HG02840 (cell line): ENCODE data around the gene RARRES2.
"Not testable (repeated sequence)": the region's sequence is repeated elsewhere in the genome, so short reads cannot be mapped to it uniquely, and the experiment has no call there.

Source experiments
- ATAC-seq: cut with Tn5 transposase; IDR thresholded peaks from one replicate; pipeline ENCODE4 v1.9.1; 2021; ENCODE audit warnings: mild to moderate bottlenecking, moderate library complexity, moderate number of reproducible peaks; ENCODE audit not compliant: unreplicated experiment, low FRiP score

RARRES2 gene

GRCh38 chr7:150304499-150305258 lies 36.8 kb downstream of the RARRES2 start:
- ATAC-seq, result not testable (repeated sequence)

GRCh38 chr7:150302908-150303310 lies 38.5 kb downstream of the RARRES2 start:
- ATAC-seq, result not testable (repeated sequence)

GRCh38 chr7:150297978-150298377 lies 43.5 kb downstream of the RARRES2 start:
- not testable (repeated sequence) for ATAC-seq

GRCh38 chr7:150296802-150297201 lies 44.6 kb downstream of the RARRES2 start:
- ATAC-seq, result not testable (repeated sequence)

GRCh38 chr7:150295614-150296013 lies 45.8 kb downstream of the RARRES2 start:
- not testable (repeated sequence) for ATAC-seq

GRCh38 chr7:150295027-150295426 lies 46.4 kb downstream of the RARRES2 start:
- not testable (repeated sequence) for ATAC-seq

GRCh38 chr7:150290317-150290716 lies 51.1 kb downstream of the RARRES2 start:
- not testable (repeated sequence) for ATAC-seq

- ATAC-seq, result not testable (repeated sequence)
These were observed 52.6 kb downstream of the RARRES2 start for GRCh38 chr7:150288816-150289215.
